LNCAP (cell line): ENCODE results near the gene NDUFAF3.

Source experiments
- TF ChIP-seq, protein P1 (sequence below): fragments of 450-650 bp; IDR thresholded peaks from 2 replicates; pipeline ENCODE4 v1.5.1; 2017; ENCODE audit warnings: mild to moderate bottlenecking

NDUFAF3 gene

DNA sequence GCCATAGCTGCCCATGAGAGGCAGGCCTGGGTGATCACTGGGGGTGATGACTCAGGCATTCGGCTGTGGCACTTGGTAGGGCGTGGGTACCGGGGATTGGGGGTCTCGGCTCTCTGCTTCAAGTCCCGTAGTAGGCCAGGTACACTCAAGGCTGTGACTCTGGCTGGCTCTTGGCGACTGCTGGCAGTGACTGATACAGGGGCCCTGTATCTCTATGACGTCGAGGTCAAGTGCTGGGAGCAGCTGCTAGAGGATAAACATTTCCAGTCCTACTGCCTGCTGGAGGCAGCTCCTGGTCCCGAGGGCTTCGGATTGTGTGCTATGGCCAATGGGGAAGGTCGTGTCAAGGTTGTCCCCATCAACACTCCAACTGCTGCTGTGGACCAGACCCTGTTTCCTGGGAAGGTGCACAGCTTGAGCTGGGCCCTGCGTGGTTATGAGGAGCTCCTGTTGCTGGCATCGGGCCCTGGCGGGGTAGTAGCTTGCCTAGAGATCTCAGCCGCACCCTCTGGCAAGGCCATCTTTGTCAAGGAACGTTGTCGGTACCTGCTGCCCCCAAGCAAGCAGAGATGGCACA, 9.4 kb upstream of the NDUFAF3 start:
- TF ChIP-seq, protein P1, sequence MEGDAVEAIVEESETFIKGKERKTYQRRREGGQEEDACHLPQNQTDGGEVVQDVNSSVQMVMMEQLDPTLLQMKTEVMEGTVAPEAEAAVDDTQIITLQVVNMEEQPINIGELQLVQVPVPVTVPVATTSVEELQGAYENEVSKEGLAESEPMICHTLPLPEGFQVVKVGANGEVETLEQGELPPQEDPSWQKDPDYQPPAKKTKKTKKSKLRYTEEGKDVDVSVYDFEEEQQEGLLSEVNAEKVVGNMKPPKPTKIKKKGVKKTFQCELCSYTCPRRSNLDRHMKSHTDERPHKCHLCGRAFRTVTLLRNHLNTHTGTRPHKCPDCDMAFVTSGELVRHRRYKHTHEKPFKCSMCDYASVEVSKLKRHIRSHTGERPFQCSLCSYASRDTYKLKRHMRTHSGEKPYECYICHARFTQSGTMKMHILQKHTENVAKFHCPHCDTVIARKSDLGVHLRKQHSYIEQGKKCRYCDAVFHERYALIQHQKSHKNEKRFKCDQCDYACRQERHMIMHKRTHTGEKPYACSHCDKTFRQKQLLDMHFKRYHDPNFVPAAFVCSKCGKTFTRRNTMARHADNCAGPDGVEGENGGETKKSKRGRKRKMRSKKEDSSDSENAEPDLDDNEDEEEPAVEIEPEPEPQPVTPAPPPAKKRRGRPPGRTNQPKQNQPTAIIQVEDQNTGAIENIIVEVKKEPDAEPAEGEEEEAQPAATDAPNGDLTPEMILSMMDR = no peak

GRCh38 chr3:49013113-49013737, 8.7 kb upstream of the NDUFAF3 start:
- TF ChIP-seq, protein P1 = no peak

GRCh38 chr3:49013738-49014660, 7.9 kb upstream of the NDUFAF3 start:
- TF ChIP-seq, protein P1 = peak; percentile 60

DNA sequence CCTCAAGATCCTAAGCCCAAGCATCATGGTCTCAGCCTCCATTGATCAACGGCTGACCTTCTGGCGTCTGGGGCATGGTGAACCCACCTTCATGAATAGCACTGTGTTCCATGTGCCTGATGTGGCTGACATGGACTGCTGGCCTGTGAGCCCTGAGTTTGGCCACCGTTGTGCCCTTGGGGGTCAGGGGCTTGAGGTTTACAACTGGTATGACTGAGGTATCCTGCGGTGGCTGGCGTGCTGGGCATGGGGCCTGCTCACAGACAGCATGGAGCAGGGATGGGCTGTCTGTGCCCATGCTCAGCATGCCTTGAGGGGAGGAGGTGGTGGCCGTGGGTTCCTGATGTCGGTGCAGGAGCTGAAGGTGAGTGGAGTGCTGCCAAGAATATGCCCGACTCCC, 6.8 kb upstream of the NDUFAF3 start:
- TF ChIP-seq, protein P1 = no peak

DNA sequence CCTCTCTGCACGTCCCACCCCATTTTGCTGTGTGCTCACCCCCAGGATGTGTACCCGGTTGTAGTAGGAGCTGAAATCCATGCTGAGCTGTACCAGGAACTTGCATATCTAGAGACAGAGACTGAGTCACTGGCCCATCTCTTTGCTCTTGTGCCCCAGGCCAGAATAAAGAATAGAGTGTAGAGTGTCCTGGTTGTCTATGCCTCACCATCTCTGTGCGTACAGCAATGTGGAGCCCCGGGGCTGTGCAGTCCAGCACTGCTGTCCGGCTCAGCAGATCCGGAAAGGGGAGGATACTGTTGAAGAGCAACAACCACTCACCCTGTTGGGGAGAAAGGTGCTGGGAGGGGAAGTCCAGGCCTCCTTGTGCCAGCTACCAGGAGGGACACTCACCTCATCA, 6.2 kb upstream of the NDUFAF3 start:
- TF ChIP-seq, protein P1 = no peak

DNA sequence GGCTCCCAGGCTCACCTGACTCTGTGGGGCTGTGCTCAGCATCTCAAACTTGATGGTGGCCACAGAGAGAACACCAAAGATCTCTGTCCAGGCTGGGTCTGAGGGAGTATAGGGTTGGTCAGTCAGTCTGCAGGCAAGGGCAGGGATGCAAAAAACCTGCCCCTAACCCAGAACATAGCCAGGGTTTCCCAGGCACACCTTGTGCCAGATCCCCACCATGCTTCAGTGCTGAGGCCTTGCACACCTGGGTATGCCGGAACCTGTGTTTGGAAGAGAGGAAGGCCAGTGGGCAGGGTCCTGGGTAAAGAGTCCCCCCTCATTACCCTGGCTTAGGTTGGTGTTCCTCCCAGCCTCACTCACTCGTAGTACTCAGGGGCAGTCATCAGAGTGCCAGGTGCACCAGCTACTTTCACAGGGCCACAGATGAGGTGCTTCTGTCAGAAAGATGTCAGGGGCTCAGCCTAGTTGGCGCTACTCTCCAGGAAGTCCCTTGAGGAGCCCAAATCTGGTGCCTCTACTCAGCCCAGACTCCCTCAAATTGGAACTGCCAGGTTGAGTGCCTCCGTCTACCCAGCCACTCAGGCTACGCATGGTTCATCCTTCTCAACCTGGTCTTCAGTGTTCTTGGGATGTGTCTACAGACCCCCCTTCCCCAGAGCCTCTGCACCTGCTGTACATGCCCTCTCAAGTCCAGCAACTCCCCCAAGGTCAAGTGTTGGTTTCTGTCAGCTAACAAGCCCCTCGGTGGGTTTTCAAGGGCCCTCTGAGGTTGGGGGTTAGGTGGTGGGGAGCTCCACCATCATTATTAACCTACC, 5.3 kb upstream of the NDUFAF3 start:
- TF ChIP-seq, protein P1 = no peak
